Measurements from ENCODE around the gene ASS1. TPM values are rescaled to one million over a fixed set of nuclear protein-coding genes. Genes with fewer than 3 reads are reported as not detected.

Gene ASS1
- polyA plus RNA-seq, 2 of the 4 experiments (the other 2 are of a cell fraction) = 11.3 to 32.5 TPM

DNA sequence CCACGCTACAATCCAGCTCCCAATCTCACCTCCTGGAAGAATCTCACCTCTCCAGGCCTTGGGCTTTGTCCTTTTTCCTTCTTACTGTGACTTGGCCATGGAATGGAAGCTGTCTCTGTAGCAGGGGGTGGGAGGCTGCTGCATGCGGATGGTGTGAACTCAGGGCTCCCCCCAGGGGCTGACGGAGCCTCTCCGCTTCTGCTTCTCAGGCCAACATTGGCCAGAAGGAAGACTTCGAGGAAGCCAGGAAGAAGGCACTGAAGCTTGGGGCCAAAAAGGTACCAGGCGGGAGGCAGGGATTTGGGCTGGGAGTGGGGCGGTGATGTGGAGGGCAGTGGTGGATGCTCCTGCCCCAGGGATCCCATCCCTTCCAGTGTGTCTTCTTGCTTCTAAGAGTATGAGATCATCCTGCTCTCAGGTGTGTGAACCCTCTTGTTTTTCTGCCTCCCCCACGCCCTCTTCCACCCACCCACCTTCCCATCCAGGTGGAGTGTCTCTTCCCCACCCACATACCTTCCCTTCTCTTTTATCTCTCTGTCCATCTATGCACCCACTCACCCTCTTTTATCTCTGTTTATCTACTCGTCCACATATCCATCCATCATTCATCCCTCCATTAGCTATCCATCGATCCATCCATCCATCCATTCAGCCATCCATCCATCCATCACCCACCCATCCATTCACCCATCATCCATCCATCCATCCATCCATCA is 9.5 kb downstream of the ASS1 start (continued):
- no peak for TF ChIP-seq EP300 (IDR thresholded peaks at IDR 0.05)
- TF ChIP-seq CEBPB (IDR thresholded peaks at IDR 0.05) = no peak

DNA sequence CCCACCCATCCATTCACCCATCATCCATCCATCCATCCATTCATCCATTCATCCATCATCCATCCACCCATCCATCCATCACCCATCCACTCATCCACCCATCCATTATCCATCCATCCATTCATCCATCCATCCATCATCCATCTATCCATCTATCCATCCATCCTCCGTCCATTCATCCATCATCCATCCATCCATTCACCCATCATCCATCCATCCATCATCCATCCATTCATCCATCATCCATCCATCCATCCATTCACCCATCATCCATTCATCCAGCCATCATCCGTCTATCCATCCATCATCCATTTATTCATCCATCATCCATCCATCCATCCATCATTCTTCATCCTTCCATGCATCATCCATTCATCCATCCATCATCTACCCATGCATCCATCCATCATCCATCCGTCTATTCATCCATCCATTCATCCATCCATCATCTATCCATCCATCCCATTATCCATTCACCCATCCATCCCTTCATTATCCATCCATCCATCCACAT is 10.1 kb downstream of the ASS1 start:
- Histone ChIP-seq H3K4me3 (no peak overlapping the region), H3K9me3 (no peaks in the 10 kb centered on the region), H3K27ac (no peak overlapping the region), H3K4me1 (peaks cover 35% of the 10 kb centered on the region), H3K4me2 (no peak overlapping the region)
- FAIRE-seq (no peak), DNase-seq (ENCODE audit: low read depth in 1 of 2, low spot score in 1 of 2) (no peak), ATAC-seq (no peak)
- ChIA-PET CTCF (no interaction called here), POLR2A (no interaction called here)
- TF ChIP-seq ZFP36 (IDR thresholded peaks at IDR 0.05; ENCODE audit: borderline replicate concordance, partially characterized antibody) = no peak
- no peak for TF ChIP-seq POLR2AphosphoS2 (conservative IDR thresholded peaks at IDR 0.05; ENCODE audit: low read length)
- TF ChIP-seq HOXB5 (CRISPR knock-in tag; IDR thresholded peaks at IDR 0.05) = no peak
- TF ChIP-seq, protein P1, sequence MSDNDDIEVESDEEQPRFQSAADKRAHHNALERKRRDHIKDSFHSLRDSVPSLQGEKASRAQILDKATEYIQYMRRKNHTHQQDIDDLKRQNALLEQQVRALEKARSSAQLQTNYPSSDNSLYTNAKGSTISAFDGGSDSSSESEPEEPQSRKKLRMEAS (IDR thresholded peaks at IDR 0.05) = no peak
- no peak for TF ChIP-seq FOSL2 (IDR thresholded peaks at IDR 0.05)
- no peak for TF ChIP-seq FOSL2 (CRISPR knock-in tag; IDR thresholded peaks at IDR 0.05)
- TF ChIP-seq SMC3 (IDR thresholded peaks at IDR 0.05) = no peak
- TF ChIP-seq, protein P2, sequence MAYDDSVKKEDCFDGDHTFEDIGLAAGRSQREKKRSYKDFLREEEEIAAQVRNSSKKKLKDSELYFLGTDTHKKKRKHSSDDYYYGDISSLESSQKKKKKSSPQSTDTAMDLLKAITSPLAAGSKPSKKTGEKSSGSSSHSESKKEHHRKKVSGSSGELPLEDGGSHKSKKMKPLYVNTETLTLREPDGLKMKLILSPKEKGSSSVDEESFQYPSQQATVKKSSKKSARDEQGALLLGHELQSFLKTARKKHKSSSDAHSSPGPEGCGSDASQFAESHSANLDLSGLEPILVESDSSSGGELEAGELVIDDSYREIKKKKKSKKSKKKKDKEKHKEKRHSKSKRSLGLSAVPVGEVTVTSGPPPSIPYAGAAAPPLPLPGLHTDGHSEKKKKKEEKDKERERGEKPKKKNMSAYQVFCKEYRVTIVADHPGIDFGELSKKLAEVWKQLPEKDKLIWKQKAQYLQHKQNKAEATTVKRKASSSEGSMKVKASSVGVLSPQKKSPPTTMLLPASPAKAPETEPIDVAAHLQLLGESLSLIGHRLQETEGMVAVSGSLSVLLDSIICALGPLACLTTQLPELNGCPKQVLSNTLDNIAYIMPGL (CRISPR knock-in tag; IDR thresholded peaks at IDR 0.05; ENCODE audit: borderline replicate concordance) = no peak
- TF ChIP-seq, protein P3, sequence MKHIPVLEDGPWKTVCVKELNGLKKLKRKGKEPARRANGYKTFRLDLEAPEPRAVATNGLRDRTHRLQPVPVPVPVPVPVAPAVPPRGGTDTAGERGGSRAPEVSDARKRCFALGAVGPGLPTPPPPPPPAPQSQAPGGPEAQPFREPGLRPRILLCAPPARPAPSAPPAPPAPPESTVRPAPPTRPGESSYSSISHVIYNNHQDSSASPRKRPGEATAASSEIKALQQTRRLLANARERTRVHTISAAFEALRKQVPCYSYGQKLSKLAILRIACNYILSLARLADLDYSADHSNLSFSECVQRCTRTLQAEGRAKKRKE (CRISPR knock-in tag; IDR thresholded peaks at IDR 0.05; ENCODE audit: low read depth) = no peak
- TF ChIP-seq RCOR1 (IDR thresholded peaks at IDR 0.05; ENCODE audit: low read depth, low read length) = no peak
- TF ChIP-seq, protein P4, sequence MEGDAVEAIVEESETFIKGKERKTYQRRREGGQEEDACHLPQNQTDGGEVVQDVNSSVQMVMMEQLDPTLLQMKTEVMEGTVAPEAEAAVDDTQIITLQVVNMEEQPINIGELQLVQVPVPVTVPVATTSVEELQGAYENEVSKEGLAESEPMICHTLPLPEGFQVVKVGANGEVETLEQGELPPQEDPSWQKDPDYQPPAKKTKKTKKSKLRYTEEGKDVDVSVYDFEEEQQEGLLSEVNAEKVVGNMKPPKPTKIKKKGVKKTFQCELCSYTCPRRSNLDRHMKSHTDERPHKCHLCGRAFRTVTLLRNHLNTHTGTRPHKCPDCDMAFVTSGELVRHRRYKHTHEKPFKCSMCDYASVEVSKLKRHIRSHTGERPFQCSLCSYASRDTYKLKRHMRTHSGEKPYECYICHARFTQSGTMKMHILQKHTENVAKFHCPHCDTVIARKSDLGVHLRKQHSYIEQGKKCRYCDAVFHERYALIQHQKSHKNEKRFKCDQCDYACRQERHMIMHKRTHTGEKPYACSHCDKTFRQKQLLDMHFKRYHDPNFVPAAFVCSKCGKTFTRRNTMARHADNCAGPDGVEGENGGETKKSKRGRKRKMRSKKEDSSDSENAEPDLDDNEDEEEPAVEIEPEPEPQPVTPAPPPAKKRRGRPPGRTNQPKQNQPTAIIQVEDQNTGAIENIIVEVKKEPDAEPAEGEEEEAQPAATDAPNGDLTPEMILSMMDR (IDR thresholded peaks at IDR 0.05) = no peak
- no peak for TF ChIP-seq EHF (CRISPR knock-in tag; IDR thresholded peaks at IDR 0.05)
- WGBS (ENCODE audit: missing lambda C conversion rate) = 63% methylated on average over 3 of the region's 3 CpGs

- ATAC-seq (no peak), FAIRE-seq (no peak), DNase-seq (ENCODE audit: low read depth in 1 of 2, low spot score in 1 of 2) (no peak)
- Histone ChIP-seq H3K4me2 (no peak overlapping the region), H3K4me1 (0 out of 3 replicates have a peak, but pooled peaks cover 4% of the 10 kb centered on the region), H3K9me3 (no peaks in the 10 kb centered on the region), H3K27ac (no peak overlapping the region), H3K4me3 (no peak overlapping the region)
- WGBS (ENCODE audit: missing lambda C conversion rate) = 81% methylated on average over 23 of the region's 23 CpGs
- POLR2A ChIA-PET = no interaction called here
- CTCF ChIA-PET = interaction anchor here (6.3 to 17.4 kb wide), 3 partner anchors 10 to 225 kb away, joined by 56 to 453 read pairs (median 69); no protein-coding TSS in a partner anchor
- TF ChIP-seq EP300 (IDR thresholded peaks at IDR 0.05) (no peak), MAZ (IDR thresholded peaks at IDR 0.05; ENCODE audit: borderline replicate concordance, low read depth, low read length) (no peak), HOXA7 (CRISPR knock-in tag; IDR thresholded peaks at IDR 0.05) (no peak), ESRRA (IDR thresholded peaks at IDR 0.05; ENCODE audit: borderline replicate concordance, low read length) (no peak), SMC3 (IDR thresholded peaks at IDR 0.05) (no peak), USF2 (IDR thresholded peaks at IDR 0.05) (no peak), RNF2 (IDR thresholded peaks at IDR 0.05; ENCODE audit: borderline replicate concordance, low read depth) (no peak), HES2 (IDR thresholded peaks at IDR 0.05) (no peak), FOXS1 (CRISPR knock-in tag; IDR thresholded peaks at IDR 0.05) (no peak)
- TF ChIP-seq, protein P1 (IDR thresholded peaks at IDR 0.05) = no peak
- TF ChIP-seq, protein P2 (CRISPR knock-in tag; IDR thresholded peaks at IDR 0.05; ENCODE audit: borderline replicate concordance) = no peak
Observed at GRCh38 chr9:130458027-130458803, 13.5 kb downstream of the ASS1 start.

Data from A549 (cell line).